Neural cell (in vitro differentiated cells): ENCODE data around the gene PAOX. TPM values are rescaled to one million over a fixed set of nuclear protein-coding genes. Genes with fewer than 3 reads are reported as not detected.

Experiments used
- H2AFZ ChIP-seq: fragments of 200-600, 300-800 bp; sonication (generic), shearing (Covaris generic); 2 replicates; pipeline ENCODE4 v1.6.0; 2014; ENCODE audit warnings: low read depth, mild to moderate bottlenecking, antibody characterized with exemption, low read length, moderate library complexity
- H3F3A ChIP-seq: fragments of 200-600 bp; shearing (Covaris generic); 2 replicates; pipeline ENCODE4 v1.6.1; 2016; ENCODE audit warnings: mild to moderate bottlenecking, moderate library complexity, mixed read lengths, antibody characterized with exemption, low read length; ENCODE audit not compliant: insufficient read depth, poor library complexity, severe bottlenecking
- H3K27ac ChIP-seq: fragments of 200-600, 300-800 bp; sonication (generic), shearing (Covaris generic); 2 replicates; pipeline ENCODE4 v1.5.1; 2014; ENCODE audit warnings: mild to moderate bottlenecking, low read length, moderate library complexity
- H3K27me3 ChIP-seq: fragments of 300-800, 200-600 bp; sonication (generic), shearing (Covaris generic); 2 replicates; pipeline ENCODE4 v1.6.0; 2014; ENCODE audit warnings: mild to moderate bottlenecking, low read depth, low read length, moderate library complexity; ENCODE audit not compliant: insufficient read depth
- H3K36me3 ChIP-seq: fragments of 300-800, 200-600 bp; sonication (generic), shearing (Covaris generic); 2 replicates; pipeline ENCODE4 v1.5.1; 2014; ENCODE audit warnings: mild to moderate bottlenecking, antibody characterized with exemption, low read length, moderate library complexity; ENCODE audit not compliant: insufficient read depth
- H3K4me2 ChIP-seq: fragments of 300-800, 200-600 bp; sonication (generic), shearing (Covaris generic); 2 replicates; pipeline ENCODE4 v1.6.0; 2014; ENCODE audit warnings: mild to moderate bottlenecking, low read length
- H3K4me3 ChIP-seq: fragments of 300-800, 200-600 bp; sonication (generic), shearing (Covaris generic); 2 replicates; pipeline ENCODE4 v1.5.1; 2014; ENCODE audit warnings: mild to moderate bottlenecking, low read length, moderate library complexity
- H3K79me2 ChIP-seq: fragments of 200-600 bp; shearing (Covaris generic); replicated peaks from 2 replicates; pipeline ENCODE4 v1.6.0; 2014; ENCODE audit warnings: mild to moderate bottlenecking, low read length, moderate library complexity; ENCODE audit not compliant: insufficient read depth
- H3K9ac ChIP-seq: fragments of 300-800, 200-600 bp; sonication (generic), shearing (Covaris generic); 2 replicates; pipeline ENCODE4 v1.6.1; 2016; ENCODE audit warnings: mild to moderate bottlenecking, low read length, mixed read lengths
- H3K9me2 ChIP-seq: fragments of 200-600 bp; shearing (Covaris generic); 2 replicates; pipeline ENCODE4 v1.6.1; 2016; ENCODE audit warnings: mild to moderate bottlenecking, low read length, mixed read lengths; ENCODE audit not compliant: insufficient read depth
- H3K9me3 ChIP-seq: fragments of 200-600, 300-800 bp; sonication (generic), shearing (Covaris generic); 2 replicates; pipeline ENCODE4 v1.6.1; 2016; ENCODE audit warnings: mild to moderate bottlenecking, mixed run types, low read length, moderate library complexity, mixed read lengths
- H4K20me1 ChIP-seq: fragments of 200-600 bp; shearing (Covaris generic); 2 replicates; pipeline ENCODE4 v1.6.1; 2016; ENCODE audit warnings: mild to moderate bottlenecking, mixed run types; ENCODE audit not compliant: insufficient read depth
- EP300 ChIP-seq: fragments of 450-650 bp; conservative IDR thresholded peaks from 2 replicates; pipeline ENCODE4 v1.6.1; 2014; ENCODE audit warnings: antibody characterized with exemption, mild to moderate bottlenecking, moderate library complexity; ENCODE audit not compliant: poor library complexity, severe bottlenecking
- EZH2 ChIP-seq: fragments of 200-600, 300-800 bp; shearing (Covaris generic), sonication (generic); IDR thresholded peaks from 2 replicates; pipeline ENCODE4 v1.6.1; 2014; ENCODE audit warnings: antibody characterized with exemption, low read length, borderline replicate concordance, mild to moderate bottlenecking; ENCODE audit not compliant: insufficient read depth, poor library complexity, severe bottlenecking
- MXI1 ChIP-seq: fragments of 450-650 bp; conservative IDR thresholded peaks from 2 replicates; pipeline ENCODE4 v1.6.1; 2014; ENCODE audit warnings: antibody characterized with exemption, mild to moderate bottlenecking; ENCODE audit not compliant: poor library complexity, severe bottlenecking
- POLR2AphosphoS5 ChIP-seq: IDR thresholded peaks from 2 replicates; pipeline ENCODE4 v1.6.1; 2012
- RAD21 ChIP-seq: fragments of 450-650 bp; conservative IDR thresholded peaks from 2 replicates; pipeline ENCODE4 v1.6.1; 2014; ENCODE audit warnings: antibody characterized with exemption, mild to moderate bottlenecking, moderate library complexity
- SMC3 ChIP-seq: fragments of 450-650 bp; conservative IDR thresholded peaks from 2 replicates; pipeline ENCODE4 v1.6.1; 2014; ENCODE audit warnings: antibody characterized with exemption, mild to moderate bottlenecking, moderate library complexity; ENCODE audit not compliant: poor library complexity
- TAF1 ChIP-seq: IDR thresholded peaks from 2 replicates; pipeline ENCODE4 v1.6.1; 2012; ENCODE audit warnings: low read depth
- polyA plus RNA-seq: library from polyadenylated mRNA; depleted of rRNA; stranded (reverse); fragments of >200 nt; gene quantifications from 2 replicates; pipeline ENCODE4 v1.2.3, GENCODE V29; 2014
- TF ChIP-seq, protein P1 (sequence below): fragments of 450-650 bp; IDR thresholded peaks from 2 replicates; pipeline ENCODE4 v1.5.1; 2014; ENCODE audit warnings: antibody characterized with exemption, mild to moderate bottlenecking, moderate library complexity; ENCODE audit not compliant: poor library complexity, severe bottlenecking
- TF ChIP-seq, protein P2 (sequence below): IDR thresholded peaks from 2 replicates; pipeline ENCODE4 v1.6.1; 2012; ENCODE audit warnings: borderline replicate concordance

PAOX gene
- polyA plus RNA-seq, 1 donor from 2014 or later = 3.0 TPM

DNA sequence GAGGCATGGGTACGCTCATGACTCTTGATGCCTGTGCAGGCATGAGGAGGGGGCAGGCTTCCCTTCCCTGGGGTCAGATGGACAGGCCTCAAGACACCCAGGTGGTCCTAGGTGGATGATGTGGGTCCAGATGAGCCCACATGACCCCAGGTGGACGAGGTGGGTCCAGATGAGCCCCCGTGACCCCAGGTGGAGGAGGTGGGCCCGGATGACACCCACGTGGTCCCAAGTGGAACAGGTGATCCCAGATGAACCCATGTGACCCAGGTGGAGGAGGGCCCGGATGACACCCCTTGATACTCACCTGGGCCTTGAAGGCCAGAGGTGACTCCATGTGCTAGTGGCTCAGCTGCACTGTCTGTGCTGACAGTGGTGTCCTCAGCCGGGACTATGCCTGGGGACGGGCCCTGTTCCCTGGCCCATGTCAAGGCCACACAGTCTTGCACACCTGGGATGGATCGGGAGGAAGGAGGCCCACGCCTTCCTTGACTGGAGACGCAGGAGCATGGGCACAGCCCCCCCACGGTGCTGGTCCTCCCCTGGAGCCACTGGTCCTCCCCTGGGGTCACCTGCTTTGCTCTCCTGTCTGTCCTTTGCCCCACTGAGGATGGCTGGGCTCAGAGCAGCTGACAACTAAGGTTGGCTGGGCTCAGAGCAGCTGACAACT is 28.6 kb upstream of the PAOX start:
- Histone ChIP-seq H2AFZ (no peak overlapping the region), H3K79me2 (no peaks in the 10 kb centered on the region), H3K36me3 (no peaks in the 10 kb centered on the region), H3K4me3 (no peak overlapping the region), H3K9ac (no peak overlapping the region), H3K27ac (no peak overlapping the region), H3K9me2 (no peaks in the 10 kb centered on the region), H3K27me3 (no peaks in the 10 kb centered on the region), H3K9me3 (no peaks in the 10 kb centered on the region), H3K4me2 (no peak overlapping the region), H3F3A (no peaks in the 10 kb centered on the region), H4K20me1 (no peaks in the 10 kb centered on the region)
- no peak for TF ChIP-seq RAD21
- TF ChIP-seq TAF1 = no peak
- TF ChIP-seq, protein P1, sequence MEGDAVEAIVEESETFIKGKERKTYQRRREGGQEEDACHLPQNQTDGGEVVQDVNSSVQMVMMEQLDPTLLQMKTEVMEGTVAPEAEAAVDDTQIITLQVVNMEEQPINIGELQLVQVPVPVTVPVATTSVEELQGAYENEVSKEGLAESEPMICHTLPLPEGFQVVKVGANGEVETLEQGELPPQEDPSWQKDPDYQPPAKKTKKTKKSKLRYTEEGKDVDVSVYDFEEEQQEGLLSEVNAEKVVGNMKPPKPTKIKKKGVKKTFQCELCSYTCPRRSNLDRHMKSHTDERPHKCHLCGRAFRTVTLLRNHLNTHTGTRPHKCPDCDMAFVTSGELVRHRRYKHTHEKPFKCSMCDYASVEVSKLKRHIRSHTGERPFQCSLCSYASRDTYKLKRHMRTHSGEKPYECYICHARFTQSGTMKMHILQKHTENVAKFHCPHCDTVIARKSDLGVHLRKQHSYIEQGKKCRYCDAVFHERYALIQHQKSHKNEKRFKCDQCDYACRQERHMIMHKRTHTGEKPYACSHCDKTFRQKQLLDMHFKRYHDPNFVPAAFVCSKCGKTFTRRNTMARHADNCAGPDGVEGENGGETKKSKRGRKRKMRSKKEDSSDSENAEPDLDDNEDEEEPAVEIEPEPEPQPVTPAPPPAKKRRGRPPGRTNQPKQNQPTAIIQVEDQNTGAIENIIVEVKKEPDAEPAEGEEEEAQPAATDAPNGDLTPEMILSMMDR = no peak
- no peak for TF ChIP-seq EP300
- TF ChIP-seq MXI1 = no peak

DNA sequence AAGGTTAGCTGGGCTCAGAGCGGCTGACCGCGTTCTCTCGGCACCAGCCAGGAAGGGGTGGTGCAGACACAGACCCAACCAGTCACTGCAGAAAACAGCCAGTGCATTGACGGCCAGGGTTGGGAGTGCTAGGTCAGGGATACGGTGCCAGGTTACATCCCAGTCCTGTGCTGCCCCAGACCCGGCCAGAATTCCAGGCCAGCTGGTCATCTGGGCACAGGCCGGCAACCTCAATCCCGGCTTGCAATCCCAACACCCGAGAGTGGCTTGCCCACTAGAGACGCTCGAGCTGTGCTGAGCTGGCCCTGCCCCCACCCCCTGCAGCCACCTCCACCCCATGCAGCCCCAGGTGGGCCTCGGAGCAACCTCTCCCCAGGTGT is 28.1 kb upstream of the PAOX start:
- no peak overlapping the region for H2AFZ ChIP-seq
- H3K9me3 ChIP-seq = no peaks in the 10 kb centered on the region
- no peak overlapping the region for H3K27ac ChIP-seq
- H3K9me2 ChIP-seq = no peaks in the 10 kb centered on the region
- TF ChIP-seq TAF1 (no peak), EP300 (no peak), RAD21 (no peak), MXI1 (no peak), SMC3 (no peak), EZH2 (no peak), POLR2AphosphoS5 (no peak)
- TF ChIP-seq, protein P1 = no peak
- TF ChIP-seq, protein P2, sequence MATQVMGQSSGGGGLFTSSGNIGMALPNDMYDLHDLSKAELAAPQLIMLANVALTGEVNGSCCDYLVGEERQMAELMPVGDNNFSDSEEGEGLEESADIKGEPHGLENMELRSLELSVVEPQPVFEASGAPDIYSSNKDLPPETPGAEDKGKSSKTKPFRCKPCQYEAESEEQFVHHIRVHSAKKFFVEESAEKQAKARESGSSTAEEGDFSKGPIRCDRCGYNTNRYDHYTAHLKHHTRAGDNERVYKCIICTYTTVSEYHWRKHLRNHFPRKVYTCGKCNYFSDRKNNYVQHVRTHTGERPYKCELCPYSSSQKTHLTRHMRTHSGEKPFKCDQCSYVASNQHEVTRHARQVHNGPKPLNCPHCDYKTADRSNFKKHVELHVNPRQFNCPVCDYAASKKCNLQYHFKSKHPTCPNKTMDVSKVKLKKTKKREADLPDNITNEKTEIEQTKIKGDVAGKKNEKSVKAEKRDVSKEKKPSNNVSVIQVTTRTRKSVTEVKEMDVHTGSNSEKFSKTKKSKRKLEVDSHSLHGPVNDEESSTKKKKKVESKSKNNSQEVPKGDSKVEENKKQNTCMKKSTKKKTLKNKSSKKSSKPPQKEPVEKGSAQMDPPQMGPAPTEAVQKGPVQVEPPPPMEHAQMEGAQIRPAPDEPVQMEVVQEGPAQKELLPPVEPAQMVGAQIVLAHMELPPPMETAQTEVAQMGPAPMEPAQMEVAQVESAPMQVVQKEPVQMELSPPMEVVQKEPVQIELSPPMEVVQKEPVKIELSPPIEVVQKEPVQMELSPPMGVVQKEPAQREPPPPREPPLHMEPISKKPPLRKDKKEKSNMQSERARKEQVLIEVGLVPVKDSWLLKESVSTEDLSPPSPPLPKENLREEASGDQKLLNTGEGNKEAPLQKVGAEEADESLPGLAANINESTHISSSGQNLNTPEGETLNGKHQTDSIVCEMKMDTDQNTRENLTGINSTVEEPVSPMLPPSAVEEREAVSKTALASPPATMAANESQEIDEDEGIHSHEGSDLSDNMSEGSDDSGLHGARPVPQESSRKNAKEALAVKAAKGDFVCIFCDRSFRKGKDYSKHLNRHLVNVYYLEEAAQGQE = no peak
- H3K9ac ChIP-seq = no peak overlapping the region
- no peak overlapping the region for H3K4me3 ChIP-seq
- H3K36me3 ChIP-seq = no peaks in the 10 kb centered on the region
- no peaks in the 10 kb centered on the region for H4K20me1 ChIP-seq
- H3K79me2 ChIP-seq = no peaks in the 10 kb centered on the region
- H3K27me3 ChIP-seq = no peaks in the 10 kb centered on the region
- H3F3A ChIP-seq = no peaks in the 10 kb centered on the region
- H3K4me2 ChIP-seq = no peak overlapping the region
